Neuron (in vitro differentiated cells): ENCODE measurements around the gene GRAMD1C.
"Not testable (repeated sequence)": the region's sequence is repeated elsewhere in the genome, so short reads cannot be mapped to it uniquely, and the experiment has no call there.

Source experiments
- H2AFZ ChIP-seq: one replicate; pipeline ENCODE4 v1.6.1; 2013; ENCODE audit warnings: low read depth, mild to moderate bottlenecking, inconsistent platforms, low read length, moderate library complexity
- H3K27me3 ChIP-seq: one replicate; pipeline ENCODE4 v1.6.1; 2013; ENCODE audit warnings: low read length; ENCODE audit not compliant: insufficient read depth
- H3K36me3 ChIP-seq: one replicate; pipeline ENCODE4 v1.6.1; 2013; ENCODE audit warnings: low read length; ENCODE audit not compliant: insufficient read depth
- H3K4me1 ChIP-seq: one replicate; pipeline ENCODE4 v1.6.1; 2013; ENCODE audit warnings: low read length; ENCODE audit not compliant: insufficient read depth
- H3K4me3 ChIP-seq: 2 replicates; pipeline ENCODE4 v1.5.1; 2013; ENCODE audit warnings: mild to moderate bottlenecking, low read length, moderate library complexity
- H3K9me3 ChIP-seq: one replicate; pipeline ENCODE4 v1.6.1; 2013; ENCODE audit warnings: low read length

GRAMD1C gene

DNA sequence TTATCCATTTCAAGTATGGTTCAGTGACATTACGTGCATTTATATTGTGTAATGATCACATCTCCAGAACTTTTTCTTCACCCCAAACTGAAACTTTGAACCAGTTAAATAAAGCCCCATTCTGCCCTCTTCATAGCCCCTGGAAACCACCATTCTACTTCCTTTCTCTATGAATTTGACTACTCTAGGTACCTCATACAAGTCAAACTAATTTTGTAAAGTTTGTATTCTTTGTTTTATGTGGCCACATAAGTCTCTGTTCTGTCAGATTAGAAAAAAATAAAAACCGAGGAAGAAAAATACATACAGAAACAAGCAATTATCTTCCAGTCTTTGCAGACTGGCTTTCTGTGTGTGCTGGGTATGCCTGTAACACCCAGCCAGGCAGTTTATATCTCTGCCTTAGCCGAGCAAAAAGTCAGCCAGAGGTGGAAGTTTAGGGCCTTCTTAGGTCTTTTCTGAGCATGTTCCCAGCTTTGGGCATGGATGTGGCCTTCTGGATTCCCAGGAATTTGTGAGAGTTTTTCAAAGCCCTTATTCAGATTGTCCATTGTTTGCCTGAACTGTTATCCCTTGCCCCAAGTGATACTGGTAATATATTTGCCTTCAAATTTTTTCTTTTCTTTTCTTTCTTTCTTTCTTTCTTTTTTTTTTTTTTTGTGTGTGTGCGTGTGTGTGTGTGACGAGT is 6.0 kb upstream of the GRAMD1C start:
- no peaks in the 10 kb centered on the region for H3K9me3 ChIP-seq

DNA sequence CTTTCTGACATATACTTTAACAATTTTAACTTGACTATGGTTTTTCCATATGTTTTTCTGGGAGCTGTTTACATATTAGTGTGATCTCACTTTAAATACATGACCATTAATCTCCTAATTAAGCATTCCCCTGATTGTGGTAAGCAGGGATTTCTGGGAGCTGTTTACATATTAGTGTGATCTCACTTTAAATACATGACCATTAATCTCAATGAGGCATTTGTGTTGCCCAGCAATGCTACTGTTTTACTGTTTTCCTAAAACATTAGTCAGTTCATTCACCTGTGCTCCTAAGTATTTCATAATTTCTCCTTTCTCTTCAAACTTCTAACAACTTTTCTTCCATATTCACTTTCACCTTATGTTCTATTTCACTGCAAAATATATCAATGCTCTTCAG is 3.6 kb upstream of the GRAMD1C start:
- no peak overlapping the region for H3K4me3 ChIP-seq
- no peaks in the 10 kb centered on the region for H3K27me3 ChIP-seq
- no peaks in the 10 kb centered on the region for H3K36me3 ChIP-seq
- H2AFZ ChIP-seq: no peak overlapping the region
- H3K9me3 ChIP-seq: no peaks in the 10 kb centered on the region
- peaks cover 6% of the 10 kb centered on the region for H3K4me1 ChIP-seq

More for the DNA sequence above, 6.0 kb upstream of the GRAMD1C start:
- Histone ChIP-seq H3K36me3 (no peaks in the 10 kb centered on the region), H3K4me1 (no peaks in the 10 kb centered on the region), H3K4me3 (no peak overlapping the region), H2AFZ (no peak overlapping the region), H3K27me3 (no peaks in the 10 kb centered on the region)

DNA sequence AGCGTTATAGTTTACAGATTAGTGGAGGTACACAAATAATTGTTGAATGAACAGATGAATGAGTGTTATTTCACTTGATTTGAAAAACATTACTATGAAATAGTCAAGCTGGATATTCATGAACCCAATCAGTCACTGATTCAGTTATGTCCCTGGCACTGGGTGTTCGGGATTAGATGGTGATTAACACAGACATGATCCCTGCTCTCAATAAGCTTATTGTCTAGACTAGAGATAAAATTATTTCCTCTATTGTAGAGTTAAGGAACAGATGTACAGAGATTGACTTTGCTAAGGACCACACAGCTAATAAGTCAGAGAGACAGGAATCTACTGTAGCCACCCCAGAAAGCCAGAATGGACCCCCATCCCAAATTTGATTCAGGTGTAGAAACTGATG is 963 bp downstream of the GRAMD1C start:
- H3K4me1 ChIP-seq: peaks cover 6% of the 10 kb centered on the region
- H3K36me3 ChIP-seq: no peaks in the 10 kb centered on the region
- peak overlapping the region; percentile 88 for H3K4me3 ChIP-seq
- H2AFZ ChIP-seq: peak overlapping the region; percentile 99
- no peaks in the 10 kb centered on the region for H3K9me3 ChIP-seq
- H3K27me3 ChIP-seq: no peaks in the 10 kb centered on the region

DNA sequence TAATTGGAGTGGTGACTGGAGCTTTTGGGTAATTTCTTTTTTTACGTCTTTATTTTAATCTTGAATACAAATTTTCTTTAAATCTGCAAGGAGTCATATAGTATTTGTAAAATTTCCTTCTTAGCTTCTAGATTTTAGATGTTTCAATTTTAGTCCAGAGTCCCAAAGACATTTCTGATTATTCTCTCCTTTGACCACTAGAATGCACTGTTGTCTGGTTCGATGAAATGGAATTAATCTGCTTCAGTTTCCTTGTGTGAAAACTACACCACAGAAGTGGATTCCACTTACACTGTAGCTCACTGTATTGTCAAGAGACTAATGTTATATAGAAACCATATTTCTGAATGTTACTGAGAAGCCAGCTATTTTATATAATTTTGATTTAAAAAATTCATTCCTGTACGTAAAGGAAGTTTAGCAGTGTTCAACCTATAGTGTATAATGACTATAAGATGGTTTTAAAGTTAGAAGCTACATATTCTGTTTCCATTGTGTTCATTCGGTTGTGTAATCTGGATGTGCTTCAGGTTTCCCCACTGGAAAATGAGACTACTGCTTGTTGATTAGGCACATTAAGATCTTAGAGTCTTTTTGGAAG is 6.1 kb downstream of the GRAMD1C start:
- Histone ChIP-seq H3K4me3 (no peak overlapping the region), H2AFZ (no peak overlapping the region), H3K4me1 (no peaks in the 10 kb centered on the region)

DNA sequence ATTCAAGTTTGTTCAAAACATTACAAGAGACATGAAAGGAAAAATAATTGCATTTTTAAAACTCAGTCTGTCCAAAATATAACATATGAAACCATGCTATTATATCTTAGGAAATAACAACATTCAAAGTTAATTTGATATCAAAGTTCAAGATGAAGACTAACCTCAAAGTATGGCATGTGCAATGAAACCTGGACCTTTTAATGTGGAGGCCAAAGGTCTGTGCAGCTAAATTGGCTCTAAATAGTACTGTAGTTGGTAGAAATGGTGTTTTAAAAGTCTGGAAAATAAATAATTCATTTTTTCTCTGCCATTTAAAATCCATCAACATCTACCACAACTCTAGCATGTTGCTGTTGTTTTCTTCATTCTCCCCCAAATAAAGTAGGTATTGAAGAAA is 8.7 kb downstream of the GRAMD1C start:
- no peaks in the 10 kb centered on the region for H3K4me1 ChIP-seq
- H3K9me3 ChIP-seq: no peaks in the 10 kb centered on the region
- no peak overlapping the region for H3K4me3 ChIP-seq
- no peak overlapping the region for H2AFZ ChIP-seq
- H3K27me3 ChIP-seq: no peaks in the 10 kb centered on the region
- H3K36me3 ChIP-seq: no peaks in the 10 kb centered on the region

More for the DNA sequence above, 6.1 kb downstream of the GRAMD1C start:
- Histone ChIP-seq H3K9me3 (no peaks in the 10 kb centered on the region), H3K27me3 (no peaks in the 10 kb centered on the region), H3K36me3 (no peaks in the 10 kb centered on the region)

DNA sequence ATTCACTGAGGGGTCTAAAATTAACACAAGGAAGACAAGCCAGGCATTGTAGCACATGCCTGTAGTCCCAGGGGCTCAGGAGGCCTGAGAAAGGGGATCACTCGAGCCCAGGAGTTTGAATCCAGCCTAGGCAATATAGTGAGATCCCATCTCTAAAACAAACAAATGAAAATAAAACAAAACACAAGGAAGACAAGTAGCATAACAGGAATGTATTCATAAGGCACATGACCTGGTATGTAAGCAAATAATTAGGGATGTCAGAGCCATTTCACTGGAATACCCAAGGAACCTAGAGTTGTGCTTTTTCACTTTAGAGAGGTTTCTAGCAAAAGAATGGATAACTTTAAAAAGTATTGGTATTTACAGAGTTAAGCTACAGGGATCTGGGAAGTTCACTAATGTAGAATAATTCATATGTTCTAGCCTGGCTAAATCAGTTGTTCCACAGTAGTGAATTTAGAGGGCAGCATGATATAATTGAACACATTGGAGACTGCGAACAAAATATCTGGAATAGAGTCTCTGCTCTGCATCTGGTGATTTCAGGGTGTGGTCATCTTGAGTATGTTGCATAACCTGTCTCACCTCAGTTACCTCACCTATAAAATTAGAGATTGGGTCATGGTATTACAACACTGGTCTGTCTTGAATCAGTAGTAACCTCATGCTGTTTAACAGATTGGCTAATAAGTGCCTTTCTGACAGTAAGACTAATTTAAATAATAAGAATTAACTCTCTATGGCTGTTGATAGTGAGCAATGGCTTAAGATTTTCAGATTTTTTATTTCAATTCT is 9.3 kb downstream of the GRAMD1C start:
- Histone ChIP-seq H2AFZ (no peak overlapping the region), H3K9me3 (no peaks in the 10 kb centered on the region), H3K4me1 (no peaks in the 10 kb centered on the region), H3K27me3 (no peaks in the 10 kb centered on the region), H3K36me3 (no peaks in the 10 kb centered on the region), H3K4me3 (no peak overlapping the region)

DNA sequence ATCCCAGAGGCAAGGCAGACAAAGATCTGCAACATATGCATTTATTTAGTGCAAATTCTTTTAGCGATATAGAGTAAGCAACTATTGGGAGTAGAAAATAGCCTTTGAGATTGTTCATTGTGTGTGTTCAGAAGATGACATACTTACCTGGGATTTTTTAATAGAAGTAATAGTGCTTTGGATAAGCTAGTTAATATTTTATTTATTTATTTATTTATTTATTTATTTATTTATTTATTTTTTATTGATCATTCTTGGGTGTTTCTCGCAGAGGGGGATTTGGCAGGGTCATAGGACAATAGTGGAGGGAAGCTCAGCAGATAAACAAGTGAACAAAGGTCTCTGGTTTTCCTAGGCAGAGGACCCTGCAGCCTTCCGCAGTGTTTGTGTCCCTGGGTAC is 10.5 kb downstream of the GRAMD1C start:
- not testable (repeated sequence) for H3K4me3 ChIP-seq, H3K9me3 ChIP-seq, H2AFZ ChIP-seq, H3K36me3 ChIP-seq, H3K4me1 ChIP-seq, H3K27me3 ChIP-seq

DNA sequence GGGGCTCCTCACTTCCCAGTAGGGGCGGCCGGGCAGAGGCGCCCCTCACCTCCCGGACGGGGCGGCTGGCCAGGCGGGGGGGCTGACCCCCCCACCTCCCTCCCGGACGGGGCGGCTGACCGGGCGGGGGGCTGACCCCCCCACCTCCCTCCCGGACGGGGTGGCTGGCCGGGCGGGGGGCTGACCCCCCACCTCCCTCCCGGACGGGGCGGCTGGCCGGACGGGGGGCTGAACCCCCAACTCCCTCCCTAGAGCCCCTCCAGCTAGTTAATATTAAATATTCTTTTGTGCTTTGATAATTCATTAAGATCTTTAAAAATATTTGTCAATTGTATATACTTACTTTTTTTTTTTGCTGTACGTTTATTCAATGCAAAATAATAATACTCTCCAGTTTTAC is 11.3 kb downstream of the GRAMD1C start:
- H3K4me3 ChIP-seq, H3K9me3 ChIP-seq, H3K36me3 ChIP-seq, H3K4me1 ChIP-seq, H2AFZ ChIP-seq, H3K27me3 ChIP-seq: not testable (repeated sequence)

DNA sequence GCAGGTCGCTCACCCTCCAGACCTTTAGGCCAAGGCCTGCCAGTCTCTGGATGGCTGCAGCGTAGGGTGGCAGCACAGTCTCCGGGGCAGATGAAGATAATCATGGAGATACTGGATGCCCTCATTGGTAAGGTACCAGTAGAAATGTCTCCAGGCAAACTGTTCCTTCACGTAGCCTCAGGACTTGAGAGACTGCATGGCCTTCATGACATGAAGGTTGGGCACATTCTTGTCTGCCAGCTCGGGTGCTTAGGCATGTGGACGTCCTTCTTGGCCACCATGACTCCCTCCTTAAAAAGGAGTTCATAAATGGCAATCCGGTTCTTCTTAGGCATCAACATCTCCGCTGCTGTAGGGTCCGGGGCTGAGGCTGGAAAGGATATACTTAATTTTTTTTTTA is 11.8 kb downstream of the GRAMD1C start:
- not testable (repeated sequence) for H3K36me3 ChIP-seq, H3K27me3 ChIP-seq, H2AFZ ChIP-seq, H3K4me3 ChIP-seq, H3K4me1 ChIP-seq, H3K9me3 ChIP-seq

DNA sequence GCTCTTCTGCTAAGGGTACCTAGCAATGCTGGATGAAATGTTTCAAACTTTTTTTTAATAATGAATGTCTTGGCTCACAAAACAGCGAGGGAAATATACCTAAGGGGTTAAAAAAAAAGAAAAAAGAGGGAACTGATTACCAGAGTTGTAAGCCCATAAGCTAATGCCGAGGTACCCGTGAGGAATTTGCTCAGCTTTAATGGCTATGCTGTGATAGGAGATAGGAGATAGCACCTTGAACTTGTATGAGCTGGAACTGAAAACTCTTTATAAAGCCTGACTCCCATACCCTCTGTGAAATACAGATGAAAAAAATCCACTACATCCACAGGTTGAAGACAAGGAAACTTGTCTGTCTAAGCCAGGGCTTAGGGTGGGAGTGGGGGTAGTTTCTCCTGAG is 13.9 kb downstream of the GRAMD1C start:
- Histone ChIP-seq H3K27me3 (no peaks in the 10 kb centered on the region), H3K36me3 (no peaks in the 10 kb centered on the region), H3K9me3 (no peaks in the 10 kb centered on the region), H3K4me1 (no peaks in the 10 kb centered on the region), H2AFZ (no peak overlapping the region), H3K4me3 (no peak overlapping the region)

DNA sequence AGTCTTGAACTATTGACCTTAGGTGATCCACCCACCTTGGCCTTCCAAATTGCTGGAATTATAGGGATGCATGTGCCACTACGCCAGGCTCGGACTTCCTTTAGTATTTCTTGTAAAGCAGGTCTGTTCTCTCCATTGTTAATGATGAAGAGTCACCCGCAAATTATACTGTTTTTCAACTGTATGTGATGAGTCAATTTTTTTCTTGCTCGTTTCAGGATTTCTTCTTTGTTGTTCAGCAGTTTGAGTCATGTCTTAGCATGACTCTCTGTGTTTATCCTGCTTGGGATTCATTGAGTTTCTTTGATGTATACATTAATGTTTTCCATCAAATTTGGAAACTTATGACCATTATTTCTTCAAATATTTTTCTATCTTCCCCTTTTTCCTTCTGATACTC is 28.9 kb downstream of the GRAMD1C start:
- Histone ChIP-seq H3K9me3 (no peaks in the 10 kb centered on the region), H2AFZ (no peak overlapping the region), H3K4me3 (no peak overlapping the region), H3K27me3 (no peaks in the 10 kb centered on the region), H3K36me3 (no peaks in the 10 kb centered on the region), H3K4me1 (no peaks in the 10 kb centered on the region)

DNA sequence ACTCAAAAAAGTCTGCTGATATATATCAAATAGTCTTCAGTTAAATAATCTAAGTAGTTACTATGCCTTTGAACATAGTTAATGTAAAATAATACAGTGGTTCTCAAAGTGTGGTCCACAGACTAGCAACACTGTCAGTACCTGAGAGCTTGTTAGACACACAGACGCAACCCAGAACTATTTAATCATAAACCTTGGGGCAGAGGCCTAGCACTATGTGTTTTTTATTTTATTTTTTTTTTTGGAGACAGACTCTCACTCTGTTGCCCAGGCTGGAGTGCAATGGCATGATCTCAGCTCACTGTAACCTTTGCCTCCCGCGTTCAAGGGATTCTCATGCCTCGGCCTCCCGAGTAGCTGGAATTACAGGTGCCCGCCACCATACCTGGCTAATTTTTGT is 34.7 kb downstream of the GRAMD1C start:
- H2AFZ ChIP-seq: no peak overlapping the region
- no peaks in the 10 kb centered on the region for H3K27me3 ChIP-seq
- H3K4me3 ChIP-seq: no peak overlapping the region

DNA sequence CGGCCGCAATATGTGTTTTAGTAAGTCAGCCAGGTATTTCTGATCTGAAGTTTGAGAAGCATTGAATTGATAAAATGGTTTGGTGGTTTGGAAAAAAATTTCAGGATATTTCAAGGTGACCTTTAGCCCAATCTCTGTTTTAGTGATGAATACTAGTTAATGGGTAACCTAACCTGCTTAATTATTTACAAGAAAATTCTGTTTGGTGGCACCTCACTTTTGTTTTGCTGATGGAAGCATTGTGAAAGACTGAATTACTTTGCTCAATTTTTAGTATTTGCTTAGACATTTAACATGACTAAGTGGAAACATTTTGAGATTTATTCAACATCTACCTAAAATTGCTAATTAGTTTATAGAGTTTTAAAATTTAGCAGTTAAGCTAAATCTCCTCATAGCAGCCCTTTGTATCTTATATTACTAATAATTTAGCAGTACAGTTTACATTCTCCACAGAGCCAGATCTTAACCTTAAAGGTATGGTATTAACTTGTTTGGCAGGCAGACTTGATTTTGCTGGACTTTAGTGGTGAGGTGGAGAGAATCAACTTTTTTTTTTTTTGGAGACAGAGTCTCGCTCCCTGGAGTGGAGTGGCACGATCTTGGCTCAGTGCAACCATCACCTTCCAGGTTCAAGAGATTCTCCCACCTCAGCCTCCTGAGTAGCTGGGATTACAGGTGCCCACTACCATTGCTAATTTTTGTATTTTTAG is 35.4 kb downstream of the GRAMD1C start:
- H3K4me3 ChIP-seq: no peak overlapping the region
- H3K9me3 ChIP-seq: no peaks in the 10 kb centered on the region
- H3K36me3 ChIP-seq: no peaks in the 10 kb centered on the region
- H2AFZ ChIP-seq: no peak overlapping the region
- no peaks in the 10 kb centered on the region for H3K27me3 ChIP-seq
- no peaks in the 10 kb centered on the region for H3K4me1 ChIP-seq

More for the DNA sequence above, 34.7 kb downstream of the GRAMD1C start:
- H3K4me1 ChIP-seq: no peaks in the 10 kb centered on the region
- no peaks in the 10 kb centered on the region for H3K9me3 ChIP-seq
- H3K36me3 ChIP-seq: no peaks in the 10 kb centered on the region
